OCI-LY3 (cell line): ENCODE results near the gene RNF138.

Source experiments
- CTCF ChIP-seq: fragments of 200-600, 300-600 bp; sonication (generic); IDR thresholded peaks from 2 replicates; pipeline ENCODE4 v1.5.1; 2014; ENCODE audit warnings: antibody characterized with exemption, low read length, low read depth
- EZH2phosphoT487 ChIP-seq: fragments of 200-600 bp; shearing (Covaris generic); IDR thresholded peaks from 2 replicates; pipeline ENCODE4 v1.6.1; 2018; ENCODE audit warnings: antibody characterized with exemption, mixed run types, low read depth

GRCh38 chr18:32092422-32093101 lies 888 bp downstream of the RNF138 start:
- TF ChIP-seq CTCF (no peak), EZH2phosphoT487 (no peak)
